NCI-H510A treated with DMSO at 0.1 percent for 48 hours (cell line): ENCODE results near the gene GJB1.
"Not testable (repeated sequence)": the region's sequence is repeated elsewhere in the genome, so short reads cannot be mapped to it uniquely, and the experiment has no call there.

Experiments
- DNase-seq: peaks from one replicate; lab custom pipeline; 2025; lab: John Stamatoyannopoulos, UW

GJB1 gene

DNA sequence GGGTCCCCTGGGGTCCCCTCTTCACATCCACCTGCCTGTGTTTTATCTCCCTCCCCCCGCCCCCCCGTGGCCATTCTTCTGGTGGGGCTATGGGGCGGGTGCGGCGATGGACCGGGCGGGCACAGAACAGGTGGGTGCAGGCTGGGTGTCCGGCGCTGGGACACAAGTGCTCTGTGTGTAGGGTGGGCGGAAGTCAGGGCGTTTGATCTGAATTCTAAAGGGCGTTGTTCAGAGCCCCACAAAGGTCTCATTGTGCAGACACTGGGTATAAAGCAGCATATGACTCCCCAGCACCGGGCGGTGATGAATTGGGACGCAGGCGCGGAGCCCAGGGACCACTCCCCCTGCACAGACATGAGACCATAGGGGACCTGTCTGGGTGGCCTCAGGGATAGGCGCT is at the start of gene GJB1:
TSS of gene GJB1 (plus strand) at position 296 of the 400 bp plus-strand sequence. CDS start 484 bp downstream, outside the sequence.
- DNase-seq: no peak

- DNase-seq: no peak
Measured at GRCh38 chrX:71173440-71173839, 49.6 kb upstream of the GJB1 start.

DNA sequence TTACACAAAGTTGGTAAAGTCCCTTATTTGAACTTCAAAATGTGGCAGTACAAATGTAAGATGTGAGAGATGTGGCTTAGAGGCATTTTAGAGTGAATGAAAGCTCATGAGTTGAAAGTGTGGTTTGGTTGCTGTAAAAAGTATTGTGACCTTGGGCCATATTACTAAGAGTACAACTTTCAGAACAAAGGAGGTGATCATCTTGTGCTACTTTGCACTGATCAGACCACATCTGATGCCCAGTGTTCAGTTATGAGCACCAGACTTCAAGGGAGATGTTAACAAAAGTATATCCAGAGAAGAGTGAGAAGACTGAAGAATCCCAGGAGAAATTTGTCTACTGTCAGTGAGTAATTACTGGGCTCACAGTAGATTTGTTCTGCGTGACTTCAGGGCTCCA is 48.2 kb upstream of the GJB1 start:
- no peak for DNase-seq

- DNase-seq: no peak
Measured at GRCh38 chrX:71175531-71175930, 47.5 kb upstream of the GJB1 start.

- no peak for DNase-seq
Measured at GRCh38 chrX:71177327-71177726, 45.7 kb upstream of the GJB1 start.

GRCh38 chrX:71178908-71179307 is 44.1 kb upstream of the GJB1 start:
- peak; percentile 25 for DNase-seq

GRCh38 chrX:71180579-71181265 is 42.3 kb upstream of the GJB1 start:
- DNase-seq: not testable (repeated sequence)

- DNase-seq: no peak
Measured at GRCh38 chrX:71181558-71181909, 41.5 kb upstream of the GJB1 start.

GRCh38 chrX:71181910-71182799 is 40.9 kb upstream of the GJB1 start:
- DNase-seq: peak; percentile 38

GRCh38 chrX:71182871-71183270 is 40.2 kb upstream of the GJB1 start:
- DNase-seq: no peak

DNA sequence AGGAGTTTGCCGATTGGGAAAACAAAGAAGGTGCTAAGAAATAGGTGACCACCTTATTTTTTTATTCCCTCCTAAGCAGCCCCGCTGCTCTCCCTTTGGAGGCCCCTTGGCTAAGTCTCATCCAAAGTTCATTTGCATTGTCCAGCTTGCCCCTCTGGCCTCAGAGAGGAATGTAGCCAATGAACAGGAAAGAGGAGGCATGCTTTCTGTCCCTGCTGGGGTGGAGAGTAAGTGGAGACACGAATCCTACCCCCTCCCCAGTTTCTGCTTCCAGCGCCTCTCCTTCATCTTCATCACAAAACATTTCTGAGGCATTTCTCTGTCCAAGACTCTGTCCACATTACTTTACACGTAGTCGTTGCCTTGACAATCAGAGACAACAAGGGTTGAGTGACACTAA is 39.7 kb upstream of the GJB1 start:
- DNase-seq: no peak

- DNase-seq: no peak
Measured at GRCh38 chrX:71184092-71184491, 38.9 kb upstream of the GJB1 start.

DNA sequence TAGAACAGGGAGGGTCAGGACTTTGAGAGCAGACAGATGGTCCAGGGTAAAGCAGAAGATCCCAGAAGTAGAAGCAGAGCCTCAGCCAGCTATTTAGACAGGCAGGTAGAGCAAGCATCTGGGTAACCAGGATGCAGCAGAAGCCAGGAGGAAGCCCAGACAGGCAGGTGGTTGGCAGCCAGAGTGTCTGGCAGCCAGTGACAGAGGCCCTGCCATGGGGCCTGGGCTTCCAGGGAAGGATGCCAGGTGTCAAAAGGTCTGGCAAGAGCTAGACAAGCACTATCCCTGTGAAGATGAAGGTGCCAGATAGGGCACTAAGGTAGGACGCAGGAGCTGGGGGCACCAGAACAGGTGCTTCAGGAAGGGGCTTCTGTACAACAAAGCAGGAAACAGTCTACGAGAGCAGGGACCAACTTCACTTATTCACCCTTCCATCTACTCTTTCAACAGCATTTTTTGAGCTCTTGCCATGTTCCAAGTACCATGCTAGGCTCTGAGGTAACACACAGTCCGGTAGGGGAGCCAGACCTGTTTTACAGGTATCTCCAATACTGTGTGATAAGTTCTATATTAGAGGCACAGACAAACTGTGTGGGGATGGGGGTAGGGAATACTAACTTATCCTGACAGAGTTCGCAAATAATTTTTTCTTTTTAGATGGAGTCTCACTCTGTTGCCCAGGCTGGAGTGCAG is 38.1 kb upstream of the GJB1 start:
- DNase-seq: peak; percentile 8

DNA sequence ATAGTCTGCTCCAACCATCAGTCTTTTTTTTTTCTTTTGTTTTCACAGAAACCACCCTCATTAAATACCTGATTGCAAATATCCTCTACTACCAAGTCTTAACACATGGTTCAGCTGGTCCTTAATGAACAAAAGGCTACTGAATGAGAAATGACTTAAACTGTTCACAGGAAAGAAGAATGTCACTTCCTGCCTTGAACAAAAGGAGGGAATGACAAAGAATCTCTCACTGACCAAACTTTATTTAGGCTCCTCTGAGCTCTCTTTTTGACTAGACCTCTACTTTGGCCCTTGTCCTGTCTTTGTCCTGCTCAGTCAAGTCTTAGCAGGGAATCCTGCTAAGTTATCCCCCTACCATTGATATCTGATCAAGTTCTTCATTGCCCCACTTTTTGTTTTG is 31.8 kb upstream of the GJB1 start:
- DNase-seq: no peak

DNA sequence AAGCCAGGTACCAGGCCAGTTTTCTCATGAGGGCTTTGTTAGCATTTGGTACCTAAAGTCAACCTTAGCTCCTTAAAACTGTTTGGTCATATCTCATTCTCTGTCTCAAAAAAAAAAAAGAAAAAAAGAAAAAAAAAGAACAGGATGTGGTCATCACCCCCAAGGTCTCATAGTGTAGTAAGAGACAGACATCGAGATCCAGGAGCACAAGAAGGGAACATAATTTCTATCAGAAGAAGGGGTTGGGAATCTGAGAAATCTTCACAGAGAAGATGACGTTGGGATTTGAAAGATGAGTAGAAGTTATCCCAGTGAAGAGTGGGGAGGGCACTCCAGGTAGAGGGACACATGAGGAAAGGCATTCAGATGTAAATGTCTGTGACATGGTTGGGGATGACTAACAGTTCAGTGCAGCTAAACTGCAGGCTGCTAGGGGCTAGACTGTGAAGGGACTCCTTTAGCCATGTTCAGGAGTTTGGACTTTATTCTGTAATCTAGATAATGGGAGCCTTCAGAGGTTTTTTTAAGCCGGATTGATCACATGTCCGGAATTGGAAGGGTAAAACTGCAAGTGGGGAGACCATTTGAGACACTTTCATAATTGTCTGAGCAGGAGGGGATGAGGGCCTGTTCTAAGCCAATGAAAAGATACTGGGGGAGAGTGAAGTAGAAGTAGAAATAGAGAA is 26.9 kb upstream of the GJB1 start:
- DNase-seq: no peak

DNA sequence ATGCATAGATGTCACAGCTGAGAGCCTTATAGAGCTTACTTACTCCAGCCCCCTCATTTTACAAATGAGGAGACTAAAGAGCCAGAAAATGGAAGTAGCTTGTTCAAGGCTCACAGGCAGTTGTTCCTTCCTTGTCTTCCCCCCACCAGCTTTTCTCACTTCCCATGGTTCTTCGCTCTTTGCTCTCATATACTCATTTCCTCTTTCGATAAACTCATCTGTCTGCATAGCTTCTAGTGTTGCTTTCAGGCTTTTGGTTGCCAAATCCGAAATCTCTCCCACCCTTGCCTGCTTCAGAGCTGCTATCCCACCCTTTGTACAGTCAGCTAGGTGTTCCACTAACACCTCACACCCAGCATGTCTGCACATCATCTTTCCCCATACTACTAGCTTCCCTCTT is 25.0 kb upstream of the GJB1 start:
- DNase-seq: no peak

DNA sequence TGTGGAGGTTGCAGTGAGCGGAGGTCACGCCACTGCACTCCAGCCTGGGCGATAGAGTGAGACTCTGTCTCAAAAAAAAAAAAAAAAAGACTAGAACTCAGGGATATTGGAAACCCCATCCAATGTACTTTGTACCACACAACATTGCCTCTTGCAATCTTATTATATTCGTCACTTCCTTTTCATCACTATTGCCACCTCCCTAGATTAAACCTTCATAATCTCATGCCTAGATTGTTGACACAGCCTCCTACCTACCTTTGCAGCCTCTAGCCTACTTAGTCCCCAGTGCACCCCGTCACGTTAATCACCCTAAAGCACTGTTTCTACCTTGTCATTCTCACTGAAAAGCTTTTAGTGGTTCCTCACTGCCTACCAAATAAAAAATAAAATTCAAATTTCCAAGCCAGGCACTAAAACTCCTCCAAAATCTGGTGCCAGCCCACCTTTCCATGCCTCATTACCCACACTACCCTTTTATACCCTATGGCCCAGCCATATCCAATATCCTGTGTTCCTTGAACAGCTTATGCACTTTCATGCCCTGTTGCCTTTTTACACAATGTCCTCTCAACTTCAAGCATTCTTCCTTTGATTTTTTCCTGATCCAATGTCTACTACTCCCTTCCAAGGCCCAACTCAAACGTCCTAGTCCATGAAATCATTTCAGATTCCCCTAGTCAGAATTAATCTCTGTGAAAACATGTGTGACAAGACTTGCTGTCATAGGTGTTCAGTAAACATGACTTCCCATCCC is 23.6 kb upstream of the GJB1 start:
- DNase-seq: no peak

DNA sequence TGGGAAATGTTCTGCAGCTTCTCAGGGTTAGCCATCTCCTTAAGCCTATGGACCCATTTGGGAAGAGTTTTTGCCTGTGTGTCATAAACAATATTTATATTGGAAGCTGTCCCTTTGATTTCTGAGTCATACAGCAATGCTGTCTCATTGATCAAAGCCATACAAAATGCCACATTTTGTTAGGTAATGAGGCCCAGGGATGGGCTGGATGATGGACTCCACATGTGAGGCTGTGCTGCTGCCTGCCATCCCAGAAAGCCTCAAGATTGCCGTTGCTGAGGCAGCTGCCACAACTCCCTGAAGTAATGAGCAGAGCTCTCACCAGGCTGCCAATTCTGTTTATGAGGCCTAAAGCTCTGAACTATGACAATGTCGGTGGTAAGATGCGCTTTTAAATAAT is 12.2 kb upstream of the GJB1 start:
- DNase-seq: no peak

- peak; percentile 20 for DNase-seq
Measured at GRCh38 chrX:71212536-71212935, 10.5 kb upstream of the GJB1 start.

DNA sequence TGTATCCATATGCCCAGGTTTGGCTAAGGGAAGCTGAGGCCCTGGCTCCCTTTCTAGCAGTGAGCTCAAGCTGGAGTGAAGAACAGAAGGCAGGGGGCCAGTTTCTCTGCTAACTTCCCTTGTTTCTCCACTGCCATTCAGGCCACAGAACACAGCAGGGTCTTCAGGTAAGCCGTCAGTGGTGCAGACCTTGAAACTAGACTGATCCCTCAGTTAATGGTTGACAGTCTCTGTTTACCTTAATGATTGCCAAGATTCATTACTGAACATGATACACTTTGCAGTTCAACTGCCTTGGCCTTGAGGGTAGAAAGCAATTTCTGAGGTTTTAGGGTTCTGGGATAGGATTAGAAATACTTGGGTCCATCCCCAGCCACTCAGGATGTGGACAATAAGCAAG is 8.9 kb upstream of the GJB1 start:
- DNase-seq: no peak

DNA sequence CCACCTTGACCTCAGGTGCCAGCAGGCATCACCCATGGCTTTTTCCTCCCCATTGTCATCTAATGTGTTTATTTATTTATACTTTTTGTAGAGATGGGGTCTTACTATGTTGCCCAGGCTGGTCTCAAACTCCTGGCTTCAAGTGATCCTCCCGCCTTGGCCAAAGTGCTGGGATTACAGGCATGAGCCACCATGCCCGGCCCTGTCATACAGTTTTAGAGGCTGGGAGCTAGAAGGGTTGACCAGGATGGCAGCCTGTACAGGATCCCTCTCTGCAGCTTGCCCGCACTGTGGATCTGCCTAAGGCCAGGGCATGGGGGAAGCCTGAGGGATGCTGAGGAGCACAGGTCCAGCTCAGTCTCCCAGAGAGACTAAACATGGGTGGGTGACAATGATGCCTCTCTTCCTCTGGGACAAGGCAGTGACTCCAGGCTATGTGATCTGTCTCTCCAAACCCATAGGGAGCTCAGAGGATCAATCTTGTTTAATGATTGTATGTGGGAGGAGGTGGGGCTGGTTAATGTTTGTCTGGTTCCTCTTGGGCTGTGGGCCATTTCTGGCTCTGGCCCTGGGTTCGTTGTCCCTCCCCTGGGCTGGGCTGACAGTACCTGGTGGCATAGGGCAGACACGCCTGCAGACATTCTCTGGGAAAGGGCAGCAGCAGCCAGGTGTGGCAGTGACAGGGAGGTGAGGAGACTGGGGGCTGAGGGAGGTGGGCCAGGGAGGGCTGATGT is 8.3 kb upstream of the GJB1 start:
- peak; percentile 7 for DNase-seq
